Measurements from ENCODE around the gene P3H4.
"Not testable (repeated sequence)": the region's sequence is repeated elsewhere in the genome, so short reads cannot be mapped to it uniquely, and the experiment has no call there.

The P3H4 gene

GRCh38 chr17:41811549-41812380 lies at the start of gene P3H4:
Gene P3H4 (minus strand): TSS chr17:41811949. CDS start chr17:41811915, 34 bp downstream.
- peak; percentile 73 to 87 for DNase-seq (ENCODE audit: low spot score in 2 of 2)
- Mint-ChIP-seq H3K27ac (peak within 1 kb of the TSS; percentile 83), H3K9me3 (no peaks in the 10 kb centered on the region), H3K4me1 (peaks cover 33% of the 10 kb centered on the region), H3K4me3 (peak within 1 kb of the TSS; percentile 91), H3K36me3 (no peaks in the 10 kb centered on the region)
- ATAC-seq = peak; percentile 90

GRCh38 chr17:41860254-41860931 lies 48.6 kb upstream of the P3H4 start:
- Mint-ChIP-seq H3K4me1 (peaks cover 24% of the 10 kb centered on the region), H3K9me3 (no peaks in the 10 kb centered on the region), H3K27ac (peak overlapping the region; percentile 20), H3K4me3 (no peak overlapping the region), H3K36me3 (peaks cover 25% of the 10 kb centered on the region)
- DNase-seq (ENCODE audit: low spot score in 2 of 2) = no peak
- no peak for ATAC-seq

GRCh38 chr17:41851382-41851781 lies 39.6 kb upstream of the P3H4 start:
- H3K9me3 Mint-ChIP-seq = not testable (repeated sequence)

GRCh38 chr17:41849251-41849990 lies 37.7 kb upstream of the P3H4 start:
- Mint-ChIP-seq H3K9me3 (no peaks in the 10 kb centered on the region), H3K4me1 (peaks cover 6% of the 10 kb centered on the region), H3K27ac (no peak overlapping the region), H3K4me3 (no peak overlapping the region), H3K36me3 (peaks cover 68% of the 10 kb centered on the region)
- DNase-seq (ENCODE audit: low spot score in 2 of 2) (no peak), ATAC-seq (no peak)

More at GRCh38 chr17:41851382-41851781, 39.6 kb upstream of the P3H4 start:
- not testable (repeated sequence) for H3K4me1 Mint-ChIP-seq; H3K27ac Mint-ChIP-seq; H3K4me3 Mint-ChIP-seq; ATAC-seq; DNase-seq (ENCODE audit: low spot score in 2 of 2)
- H3K36me3 Mint-ChIP-seq = peaks cover 88% of the 10 kb centered on the region

GRCh38 chr17:41848788-41849187 lies 37.0 kb upstream of the P3H4 start:
- no peak for ATAC-seq

GRCh38 chr17:41844971-41845370 lies 33.2 kb upstream of the P3H4 start:
- Mint-ChIP-seq H3K36me3 (peaks cover 24% of the 10 kb centered on the region), H3K4me3 (no peak overlapping the region), H3K27ac (no peak overlapping the region), H3K4me1 (peaks cover 6% of the 10 kb centered on the region), H3K9me3 (no peaks in the 10 kb centered on the region)
- DNase-seq (ENCODE audit: low spot score in 2 of 2) (no peak), ATAC-seq (no peak)

More at GRCh38 chr17:41848788-41849187, 37.0 kb upstream of the P3H4 start:
- no peak overlapping the region for H3K4me3 Mint-ChIP-seq
- no peaks in the 10 kb centered on the region for H3K9me3 Mint-ChIP-seq
- H3K4me1 Mint-ChIP-seq = peaks cover 6% of the 10 kb centered on the region
- no peak overlapping the region for H3K27ac Mint-ChIP-seq
- H3K36me3 Mint-ChIP-seq = peaks cover 62% of the 10 kb centered on the region
- no peak for DNase-seq (ENCODE audit: low spot score in 2 of 2)

- H3K9me3 Mint-ChIP-seq; H3K27ac Mint-ChIP-seq; H3K36me3 Mint-ChIP-seq; H3K4me3 Mint-ChIP-seq; DNase-seq (ENCODE audit: low spot score in 2 of 2); H3K4me1 Mint-ChIP-seq; ATAC-seq: not testable (repeated sequence)
These were observed 29.0 kb upstream of the P3H4 start for GRCh38 chr17:41840781-41841180.

- H3K36me3 Mint-ChIP-seq; DNase-seq (ENCODE audit: low spot score in 2 of 2); H3K27ac Mint-ChIP-seq; ATAC-seq; H3K4me3 Mint-ChIP-seq; H3K9me3 Mint-ChIP-seq: not testable (repeated sequence)
- peaks cover 11% of the 10 kb centered on the region for H3K4me1 Mint-ChIP-seq
These were observed 27.7 kb upstream of the P3H4 start for GRCh38 chr17:41839448-41839847.

GRCh38 chr17:41837761-41838538 lies 26.2 kb upstream of the P3H4 start, which contains the start of gene KLHL10:
Gene KLHL10 (plus strand): TSS chr17:41837825. CDS start chr17:41837933, 108 bp downstream.
- no peak for ATAC-seq
- peaks cover 8% of the 10 kb centered on the region for H3K36me3 Mint-ChIP-seq
- no peak within 1 kb of the TSS for H3K27ac Mint-ChIP-seq
- peaks cover 12% of the 10 kb centered on the region for H3K4me1 Mint-ChIP-seq
- H3K9me3 Mint-ChIP-seq = no peaks in the 10 kb centered on the region
- H3K4me3 Mint-ChIP-seq = peak within 1 kb of the TSS; percentile 74
- no peak for DNase-seq (ENCODE audit: low spot score in 2 of 2)

GRCh38 chr17:41836550-41837196 lies 24.9 kb upstream of the P3H4 start:
- H3K36me3 Mint-ChIP-seq = peaks cover 18% of the 10 kb centered on the region
- peaks cover 12% of the 10 kb centered on the region for H3K4me1 Mint-ChIP-seq
- DNase-seq (ENCODE audit: low spot score in 2 of 2) (no peak), ATAC-seq (no peak)
- H3K27ac Mint-ChIP-seq = no peak overlapping the region
- no peaks in the 10 kb centered on the region for H3K9me3 Mint-ChIP-seq
- H3K4me3 Mint-ChIP-seq = peak overlapping the region; percentile 74

- Mint-ChIP-seq H3K4me3 (peak within 1 kb of the TSS; percentile 74), H3K4me1 (peaks cover 12% of the 10 kb centered on the region), H3K9me3 (no peaks in the 10 kb centered on the region), H3K27ac (peak within 1 kb of the TSS; percentile 80), H3K36me3 (peaks cover 25% of the 10 kb centered on the region)
- ATAC-seq (peak; percentile 88), DNase-seq (ENCODE audit: low spot score in 2 of 2) (peak; percentile 46 to 71)
These were observed 24.2 kb upstream of the P3H4 start, which contains the start of gene NT5C3B for GRCh38 chr17:41835800-41836549. Gene NT5C3B (minus strand): TSS chr17:41836232. CDS start chr17:41836193, 39 bp downstream.

GRCh38 chr17:41835214-41835799 lies 23.6 kb upstream of the P3H4 start:
- H3K9me3 Mint-ChIP-seq = no peaks in the 10 kb centered on the region
- no peak for DNase-seq (ENCODE audit: low spot score in 2 of 2)
- ATAC-seq = peak; percentile 53
- H3K36me3 Mint-ChIP-seq = peaks cover 31% of the 10 kb centered on the region
- peak overlapping the region; percentile 74 for H3K4me3 Mint-ChIP-seq
- peak overlapping the region; percentile 80 for H3K27ac Mint-ChIP-seq
- H3K4me1 Mint-ChIP-seq = peaks cover 12% of the 10 kb centered on the region

GRCh38 chr17:41829961-41830360 lies 18.2 kb upstream of the P3H4 start:
- H3K4me3 Mint-ChIP-seq; H3K27ac Mint-ChIP-seq; H3K4me1 Mint-ChIP-seq; H3K9me3 Mint-ChIP-seq; DNase-seq (ENCODE audit: low spot score in 2 of 2); ATAC-seq: not testable (repeated sequence)
- H3K36me3 Mint-ChIP-seq = peaks cover 78% of the 10 kb centered on the region

All from stimulated activated effector memory CD8-positive, alpha-beta T cell treated with anti-CD3 and anti-CD28 coated beads, Interleukin-12 subunit alpha, Interleukin-12 subunit beta, amount 100 ng/mL, for 72 hours (primary cell).